Measurements from ENCODE around the gene KDM8.
"Not testable (repeated sequence)": the region's sequence is repeated elsewhere in the genome, so short reads cannot be mapped to it uniquely, and the experiment has no call there.

DNA sequence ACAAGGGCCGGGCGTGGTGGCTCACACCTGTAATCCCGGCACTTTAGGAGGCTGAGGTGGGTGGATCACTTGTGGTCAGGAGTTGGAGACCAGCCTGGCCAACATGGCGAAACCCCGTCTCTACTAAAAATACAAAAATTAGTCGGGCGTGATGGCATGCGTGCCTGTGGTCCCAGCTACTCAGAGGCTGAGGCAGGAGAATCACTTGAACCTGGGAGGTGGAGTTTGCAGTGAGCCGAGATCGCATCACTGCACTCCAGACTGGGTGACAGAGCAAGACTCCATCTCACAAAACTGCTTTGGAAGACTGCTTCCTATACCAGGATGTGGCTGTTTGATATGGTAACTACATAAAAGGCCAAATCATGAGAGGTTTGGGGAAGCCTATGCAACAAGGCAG lies 3.8 kb downstream of the KDM8 start:
- not testable (repeated sequence) for TF ChIP-seq EZH2phosphoT487 (IDR thresholded peaks at IDR 0.05; ENCODE audit: borderline replicate concordance)
- TF ChIP-seq, protein P1, sequence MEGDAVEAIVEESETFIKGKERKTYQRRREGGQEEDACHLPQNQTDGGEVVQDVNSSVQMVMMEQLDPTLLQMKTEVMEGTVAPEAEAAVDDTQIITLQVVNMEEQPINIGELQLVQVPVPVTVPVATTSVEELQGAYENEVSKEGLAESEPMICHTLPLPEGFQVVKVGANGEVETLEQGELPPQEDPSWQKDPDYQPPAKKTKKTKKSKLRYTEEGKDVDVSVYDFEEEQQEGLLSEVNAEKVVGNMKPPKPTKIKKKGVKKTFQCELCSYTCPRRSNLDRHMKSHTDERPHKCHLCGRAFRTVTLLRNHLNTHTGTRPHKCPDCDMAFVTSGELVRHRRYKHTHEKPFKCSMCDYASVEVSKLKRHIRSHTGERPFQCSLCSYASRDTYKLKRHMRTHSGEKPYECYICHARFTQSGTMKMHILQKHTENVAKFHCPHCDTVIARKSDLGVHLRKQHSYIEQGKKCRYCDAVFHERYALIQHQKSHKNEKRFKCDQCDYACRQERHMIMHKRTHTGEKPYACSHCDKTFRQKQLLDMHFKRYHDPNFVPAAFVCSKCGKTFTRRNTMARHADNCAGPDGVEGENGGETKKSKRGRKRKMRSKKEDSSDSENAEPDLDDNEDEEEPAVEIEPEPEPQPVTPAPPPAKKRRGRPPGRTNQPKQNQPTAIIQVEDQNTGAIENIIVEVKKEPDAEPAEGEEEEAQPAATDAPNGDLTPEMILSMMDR (conservative IDR thresholded peaks at IDR 0.05; ENCODE audit: low read length), result not testable (repeated sequence)
